GM23248 (cell line): ENCODE measurements around the gene SH3RF2. TPM values are rescaled to one million over a fixed set of nuclear protein-coding genes. Genes with fewer than 3 reads are reported as not detected.

Experiments
- DNase-seq: peaks from one replicate; pipeline ENCODE4 v3.0.0-alpha.2; 2015
- H2AFZ ChIP-seq: fragments of 200-600 bp; sonication (generic); 2 replicates; pipeline ENCODE4 v1.6.1; 2016; ENCODE audit warnings: antibody characterized with exemption
- H3F3A ChIP-seq: fragments of 200-600 bp; sonication (generic); 2 replicates; pipeline ENCODE4 v1.6.1; 2016; ENCODE audit warnings: mild to moderate bottlenecking, antibody characterized with exemption, mixed run types; ENCODE audit not compliant: insufficient read depth
- H3K27ac ChIP-seq: fragments of 200-600 bp; sonication (generic); 2 replicates; pipeline ENCODE4 v1.5.1; 2016; ENCODE audit warnings: mild to moderate bottlenecking
- H3K27me3 ChIP-seq: fragments of 200-600 bp; sonication (generic); replicated peaks from 2 replicates; pipeline ENCODE4 v1.6.1; 2016; ENCODE audit warnings: mild to moderate bottlenecking; ENCODE audit not compliant: insufficient read depth
- H3K36me3 ChIP-seq: fragments of 200-600 bp; sonication (generic); 2 replicates; pipeline ENCODE4 v1.6.1; 2016; ENCODE audit warnings: low read depth, mild to moderate bottlenecking
- H3K4me1 ChIP-seq: fragments of 200-600 bp; sonication (generic); 2 replicates; pipeline ENCODE4 v1.6.1; 2016; ENCODE audit warnings: mild to moderate bottlenecking; ENCODE audit not compliant: insufficient read depth
- H3K4me2 ChIP-seq: fragments of 200-600 bp; sonication (generic); one replicate; pipeline ENCODE4 v1.6.1; 2016; ENCODE audit warnings: mild to moderate bottlenecking; ENCODE audit not compliant: unreplicated experiment
- H3K4me3 ChIP-seq: fragments of 200-600 bp; sonication (generic); 2 replicates; pipeline ENCODE4 v1.5.1; 2016; ENCODE audit warnings: mild to moderate bottlenecking
- H3K79me2 ChIP-seq: fragments of 200-600 bp; sonication (generic); 2 replicates; pipeline ENCODE4 v1.6.1; 2016; ENCODE audit warnings: mild to moderate bottlenecking; ENCODE audit not compliant: insufficient read depth
- H3K9ac ChIP-seq: fragments of 200-600 bp; sonication (generic); 2 replicates; pipeline ENCODE4 v1.6.1; 2016; ENCODE audit warnings: mild to moderate bottlenecking
- H3K9me2 ChIP-seq: fragments of 200-600 bp; sonication (generic); 2 replicates; pipeline ENCODE4 v1.6.1; 2016; ENCODE audit warnings: mixed run types, mild to moderate bottlenecking, moderate library complexity; ENCODE audit not compliant: insufficient read depth
- H3K9me3 ChIP-seq: fragments of 200-600 bp; sonication (generic); one replicate; pipeline ENCODE4 v1.6.1; 2017; ENCODE audit warnings: low read depth
- H4K20me1 ChIP-seq: fragments of 200-600 bp; sonication (generic); 2 replicates; pipeline ENCODE4 v1.6.0; 2016; ENCODE audit not compliant: insufficient read depth
- EZH2 ChIP-seq: fragments of 200-600 bp; sonication (generic); IDR thresholded peaks from 2 replicates; pipeline ENCODE4 v1.6.1; 2018; ENCODE audit warnings: antibody characterized with exemption, mild to moderate bottlenecking; ENCODE audit not compliant: insufficient read depth, poor library complexity, severe bottlenecking
- EZH2phosphoT487 ChIP-seq: fragments of 200-600 bp; sonication (generic); IDR thresholded peaks from 2 replicates; pipeline ENCODE4 v1.6.1; 2018; ENCODE audit warnings: antibody characterized with exemption, moderate library complexity, mild to moderate bottlenecking, low read depth; ENCODE audit not compliant: insufficient read depth
- WGBS, 2 experiments: methylation state at CpG; one replicate each; pipeline ENCODE4 v1.1.6; 2015 to 2017; ENCODE audit warnings: low lambda C conversion rate in 2 of 2, low coverage in 1 of 2; ENCODE audit errors: missing lambda C conversion rate in 2 of 2; 5-methylcytosine and 5-hydroxymethylcytosine counted together
- in situ Hi-C: fragments of 300-500 bp; cut with MboI; formaldehyde crosslinking; loops from 2 replicates; pipeline ENCODE4 v1.15.0; 2020
- polyA plus RNA-seq: library from polyadenylated mRNA; unstranded; fragments of >200 nt; fragmentation: Nextera tagmentation; extraction: Ambion mirVana; gene quantifications from 2 replicates; pipeline ENCODE4 v1.2.1, GENCODE V29; 2016
- total RNA-seq: library from RNA; depleted of rRNA; stranded (reverse); fragments of >200 nt; shearing (Covaris generic); gene quantifications from 2 replicates; pipeline ENCODE4 v1.2.3, GENCODE V29; 2014

SH3RF2 gene
- total and polyA plus RNA-seq, 2 experiments from 2014 or later = 0.21 TPM; not detected in 1

DNA sequence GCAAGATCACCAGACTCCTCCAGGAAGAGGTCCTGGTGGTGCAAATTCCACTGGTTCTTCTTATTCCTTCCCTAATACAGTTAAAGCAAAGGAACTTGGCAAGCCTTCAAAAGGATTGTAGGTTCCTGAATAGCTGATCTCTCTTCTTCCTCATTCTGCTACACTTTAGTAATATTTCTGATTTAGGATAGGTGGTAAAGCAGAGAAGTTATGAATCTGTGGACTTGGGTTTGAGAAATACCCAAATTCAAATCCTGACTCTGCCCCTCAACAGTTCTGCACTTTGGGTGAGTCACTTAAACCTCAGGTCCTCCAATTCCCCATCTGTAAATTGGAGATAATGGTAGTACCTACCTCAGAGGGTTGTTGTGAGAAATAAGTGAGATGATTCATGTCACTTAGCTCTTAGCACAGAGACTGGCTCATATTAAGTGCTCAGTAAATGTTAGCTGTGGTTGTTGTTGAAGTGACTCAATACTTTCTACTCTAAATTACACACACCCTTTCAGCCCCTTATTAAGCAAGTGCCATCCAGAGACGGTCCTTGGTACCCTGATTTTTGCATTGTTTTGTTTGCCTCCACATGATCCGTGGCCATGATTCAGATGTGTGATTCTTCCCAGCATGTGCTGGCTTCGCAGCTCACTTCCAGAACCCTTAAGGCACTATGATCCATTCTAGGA lies 5.2 kb downstream of the SH3RF2 start:
- TF ChIP-seq EZH2phosphoT487 = no peak
- no peak for TF ChIP-seq EZH2
- H4K20me1 ChIP-seq = no peaks in the 10 kb centered on the region
- in situ Hi-C loops = no loop called here
- no peak overlapping the region for H3K27ac ChIP-seq
- peaks cover 19% of the 10 kb centered on the region for H3K4me1 ChIP-seq
- 17 to 19% methylated on average over 3 of the region's 3 CpGs for WGBS, 2 experiments
- H3K4me3 ChIP-seq = no peak overlapping the region
- H3K79me2 ChIP-seq = no peaks in the 10 kb centered on the region
- H3K9me2 ChIP-seq = no peaks in the 10 kb centered on the region
- no peak overlapping the region for H2AFZ ChIP-seq
- H3K9ac ChIP-seq = no peak overlapping the region
- peak; percentile 61 for DNase-seq
- peaks cover 26% of the 10 kb centered on the region; the same call in 1 of the 2 replicates for H3K27me3 ChIP-seq
- no peak overlapping the region for H3K4me2 ChIP-seq
- H3F3A ChIP-seq = peaks cover 17% of the 10 kb centered on the region; the same call in 1 of the 2 replicates
- H3K9me3 ChIP-seq = no peaks in the 10 kb centered on the region
- H3K36me3 ChIP-seq = no peaks in the 10 kb centered on the region

DNA sequence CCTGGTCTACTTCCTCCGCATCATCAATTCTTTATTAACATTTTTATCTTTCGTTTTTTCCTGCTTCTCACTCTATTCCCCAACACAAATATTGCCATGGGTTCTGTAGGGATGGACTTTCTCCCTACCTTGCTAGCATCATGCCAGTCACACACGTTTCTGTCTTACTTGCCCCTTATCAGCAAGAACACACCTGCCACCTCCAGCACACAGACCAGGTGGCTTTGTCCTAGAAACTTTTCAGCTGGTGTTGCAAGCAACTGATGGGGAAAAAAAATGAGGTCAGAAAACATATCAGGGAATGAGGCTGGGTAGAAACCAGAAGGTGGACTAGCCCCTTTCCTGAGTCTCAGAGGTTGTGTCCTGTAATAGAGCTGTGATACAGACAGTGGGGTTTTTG lies 5.8 kb downstream of the SH3RF2 start:
- DNase-seq = no peak

GRCh38 chr5:145942749-145943148 lies 6.4 kb downstream of the SH3RF2 start:
- Histone ChIP-seq H4K20me1 (no peaks in the 10 kb centered on the region), H3K27me3 (peaks cover 23% of the 10 kb centered on the region; the same call in 1 of the 2 replicates), H3K9me3 (no peaks in the 10 kb centered on the region), H3K79me2 (no peaks in the 10 kb centered on the region), H3K4me3 (no peak overlapping the region), H3K27ac (no peak overlapping the region), H3K36me3 (no peaks in the 10 kb centered on the region), H3F3A (peaks cover 23% of the 10 kb centered on the region; the same call in 1 of the 2 replicates), H3K4me1 (peaks cover 16% of the 10 kb centered on the region), H3K4me2 (no peak overlapping the region), H2AFZ (no peak overlapping the region), H3K9me2 (no peaks in the 10 kb centered on the region), H3K9ac (no peak overlapping the region)
- in situ Hi-C loops = no loop called here
- no peak for DNase-seq
- no peak for TF ChIP-seq EZH2
- TF ChIP-seq EZH2phosphoT487 = no peak

More for the DNA sequence above, 5.8 kb downstream of the SH3RF2 start:
- peaks cover 20% of the 10 kb centered on the region; the same call in 1 of the 2 replicates for H3F3A ChIP-seq
- no peaks in the 10 kb centered on the region for H3K36me3 ChIP-seq
- H3K27me3 ChIP-seq = peaks cover 26% of the 10 kb centered on the region; the same call in 1 of the 2 replicates
- no peak overlapping the region for H3K27ac ChIP-seq
- H3K4me2 ChIP-seq = no peak overlapping the region
- no peaks in the 10 kb centered on the region for H3K9me2 ChIP-seq
- WGBS, 2 experiments = 84 to 93% methylated on average over 3 of the region's 3 CpGs
- no peak overlapping the region for H3K9ac ChIP-seq
- TF ChIP-seq EZH2 = no peak
- no peak for TF ChIP-seq EZH2phosphoT487
- no peak overlapping the region for H2AFZ ChIP-seq
- no peaks in the 10 kb centered on the region for H3K9me3 ChIP-seq
- H3K79me2 ChIP-seq = no peaks in the 10 kb centered on the region
- H4K20me1 ChIP-seq = no peaks in the 10 kb centered on the region
- no peak overlapping the region for H3K4me3 ChIP-seq
- H3K4me1 ChIP-seq = peaks cover 16% of the 10 kb centered on the region
- in situ Hi-C loops = no loop called here

- H3K79me2 ChIP-seq = no peaks in the 10 kb centered on the region
These were observed 7.3 kb downstream of the SH3RF2 start for GRCh38 chr5:145943674-145944121.

More at GRCh38 chr5:145943674-145944121, 7.3 kb downstream of the SH3RF2 start:
- TF ChIP-seq EZH2phosphoT487 (no peak), EZH2 (no peak)
- no peak overlapping the region for H2AFZ ChIP-seq
- no peak overlapping the region for H3K4me3 ChIP-seq
- 70 to 74% methylated on average over 2 of the region's 2 CpGs for WGBS, 2 experiments
- peak; percentile 20 for DNase-seq
- H3K4me1 ChIP-seq = peaks cover 16% of the 10 kb centered on the region
- no peaks in the 10 kb centered on the region for H3K36me3 ChIP-seq
- no peaks in the 10 kb centered on the region for H3K9me3 ChIP-seq
- no peak overlapping the region for H3K27ac ChIP-seq
- in situ Hi-C loops = no loop called here
- peaks cover 23% of the 10 kb centered on the region; the same call in 1 of the 2 replicates for H3F3A ChIP-seq
- no peaks in the 10 kb centered on the region for H4K20me1 ChIP-seq
- H3K4me2 ChIP-seq = no peak overlapping the region
- H3K9me2 ChIP-seq = no peaks in the 10 kb centered on the region
- peaks cover 21% of the 10 kb centered on the region; the same call in 1 of the 2 replicates for H3K27me3 ChIP-seq
- no peak overlapping the region for H3K9ac ChIP-seq
